NCI-H1694 treated with DMSO at 0.1 percent for 48 hours (cell line): ENCODE data around the gene CHRNB2.
"Not testable (repeated sequence)": the region's sequence is repeated elsewhere in the genome, so short reads cannot be mapped to it uniquely, and the experiment has no call there.

Experiments
- DNase-seq: peaks from one replicate; lab custom pipeline; 2025; lab: John Stamatoyannopoulos, UW

Gene CHRNB2

GRCh38 chr1:154567386-154568156 lies at the start of gene CHRNB2:
CHRNB2 (plus strand) TSS chr1:154567778; CDS start chr1:154568045, 267 bp downstream.
- peak; percentile 86 for DNase-seq

- no peak for DNase-seq
Measured at GRCh38 chr1:154519591-154519991, 48.0 kb upstream of the CHRNB2 start.

- DNase-seq, result no peak
Measured at GRCh38 chr1:154520333-154520732, 47.2 kb upstream of the CHRNB2 start.

GRCh38 chr1:154521695-154522094 lies 45.9 kb upstream of the CHRNB2 start:
- no peak for DNase-seq

GRCh38 chr1:154524881-154525280 lies 42.7 kb upstream of the CHRNB2 start:
- DNase-seq, result no peak

GRCh38 chr1:154527192-154527591 lies 40.4 kb upstream of the CHRNB2 start:
- DNase-seq, result no peak

- DNase-seq, result no peak
Measured at GRCh38 chr1:154529308-154529707, 38.3 kb upstream of the CHRNB2 start.

GRCh38 chr1:154531950-154532349 lies 35.6 kb upstream of the CHRNB2 start:
- DNase-seq, result not testable (repeated sequence)

GRCh38 chr1:154533952-154534844 lies 33.4 kb upstream of the CHRNB2 start:
- DNase-seq, result peak; percentile 39

GRCh38 chr1:154536570-154536969 lies 31.0 kb upstream of the CHRNB2 start:
- no peak for DNase-seq

GRCh38 chr1:154539486-154540483 lies 27.8 kb upstream of the CHRNB2 start:
- no peak for DNase-seq

GRCh38 chr1:154541231-154541630 lies 26.3 kb upstream of the CHRNB2 start:
- DNase-seq, result no peak

GRCh38 chr1:154546264-154547063 lies 21.1 kb upstream of the CHRNB2 start:
- DNase-seq, result peak; percentile 88

GRCh38 chr1:154547105-154547732 lies 20.4 kb upstream of the CHRNB2 start:
- no peak for DNase-seq

- DNase-seq, result no peak
Measured at GRCh38 chr1:154548028-154548427, 19.6 kb upstream of the CHRNB2 start.

- no peak for DNase-seq
Measured at GRCh38 chr1:154549202-154549770, 18.3 kb upstream of the CHRNB2 start.

- no peak for DNase-seq
Measured at GRCh38 chr1:154550070-154550469, 17.5 kb upstream of the CHRNB2 start.

GRCh38 chr1:154550657-154551056 lies 16.9 kb upstream of the CHRNB2 start:
- DNase-seq, result no peak

GRCh38 chr1:154551474-154551873 lies 16.1 kb upstream of the CHRNB2 start:
- no peak for DNase-seq

- no peak for DNase-seq
Measured at GRCh38 chr1:154552036-154552435, 15.5 kb upstream of the CHRNB2 start.
